NB4 (cell line): ENCODE measurements around the gene EIF3I.

ENCODE experiments used
- POLR2A ChIP-seq: IDR thresholded peaks from 2 replicates; pipeline ENCODE4 v1.6.1; 2011; ENCODE audit warnings: mild to moderate bottlenecking; ENCODE audit not compliant: insufficient read length; ENCODE audit errors: extremely low read depth
- TF ChIP-seq, protein P1 (sequence below): IDR thresholded peaks from one replicate; pipeline ENCODE4 v1.5.1; 2012; ENCODE audit warnings: low read depth, low read length

DNA sequence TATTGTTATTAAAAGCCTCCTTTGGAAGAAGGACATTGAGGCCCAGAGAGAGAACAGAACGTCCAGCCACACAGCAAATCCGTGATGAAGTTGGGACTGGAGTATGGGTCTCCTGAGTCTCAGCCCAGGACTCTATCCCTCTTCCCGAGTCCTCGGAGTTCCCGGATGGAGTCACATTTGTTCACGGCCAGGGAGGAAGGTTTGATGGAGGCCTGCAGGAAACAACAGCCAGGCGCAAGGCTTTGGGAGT is 43.1 kb upstream of the EIF3I start:
- no peak for TF ChIP-seq POLR2A
- TF ChIP-seq, protein P1, sequence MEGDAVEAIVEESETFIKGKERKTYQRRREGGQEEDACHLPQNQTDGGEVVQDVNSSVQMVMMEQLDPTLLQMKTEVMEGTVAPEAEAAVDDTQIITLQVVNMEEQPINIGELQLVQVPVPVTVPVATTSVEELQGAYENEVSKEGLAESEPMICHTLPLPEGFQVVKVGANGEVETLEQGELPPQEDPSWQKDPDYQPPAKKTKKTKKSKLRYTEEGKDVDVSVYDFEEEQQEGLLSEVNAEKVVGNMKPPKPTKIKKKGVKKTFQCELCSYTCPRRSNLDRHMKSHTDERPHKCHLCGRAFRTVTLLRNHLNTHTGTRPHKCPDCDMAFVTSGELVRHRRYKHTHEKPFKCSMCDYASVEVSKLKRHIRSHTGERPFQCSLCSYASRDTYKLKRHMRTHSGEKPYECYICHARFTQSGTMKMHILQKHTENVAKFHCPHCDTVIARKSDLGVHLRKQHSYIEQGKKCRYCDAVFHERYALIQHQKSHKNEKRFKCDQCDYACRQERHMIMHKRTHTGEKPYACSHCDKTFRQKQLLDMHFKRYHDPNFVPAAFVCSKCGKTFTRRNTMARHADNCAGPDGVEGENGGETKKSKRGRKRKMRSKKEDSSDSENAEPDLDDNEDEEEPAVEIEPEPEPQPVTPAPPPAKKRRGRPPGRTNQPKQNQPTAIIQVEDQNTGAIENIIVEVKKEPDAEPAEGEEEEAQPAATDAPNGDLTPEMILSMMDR, result no peak
